Large intestine (tissue), 3 donors: Measurements from ENCODE around the gene RAD51D. TPM values are rescaled to one million over a fixed set of nuclear protein-coding genes. Genes with fewer than 3 reads are reported as not detected.

ENCODE experiments used
- DNase-seq, 2 donors: peaks; one replicate each; pipeline versions ENCODE4 v3.0.0 to v3.0.0-alpha.2; 2013
- H3K27ac ChIP-seq: one replicate; pipeline ENCODE4 v1.5.1; 2013; ENCODE audit warnings: low read length
- H3K27me3 ChIP-seq: 2 replicates; pipeline ENCODE4 v1.6.1; 2013; ENCODE audit warnings: low read length; ENCODE audit not compliant: control insufficient read depth, insufficient read depth
- H3K36me3 ChIP-seq: 2 replicates; pipeline ENCODE4 v1.6.1; 2013; ENCODE audit warnings: low read length; ENCODE audit not compliant: control insufficient read depth, insufficient read depth
- H3K4me1 ChIP-seq: one replicate; pipeline ENCODE4 v1.6.1; 2013; ENCODE audit warnings: low read length; ENCODE audit not compliant: control insufficient read depth, insufficient read depth
- H3K4me3 ChIP-seq: one replicate; pipeline ENCODE4 v1.5.1; 2013; ENCODE audit warnings: low read length
- H3K9me3 ChIP-seq: one replicate; pipeline ENCODE4 v1.6.1; 2013; ENCODE audit warnings: mild to moderate bottlenecking, low read depth, low read length, moderate library complexity; ENCODE audit not compliant: control insufficient read depth
- WGBS: methylation state at CpG from one replicate; pipeline ENCODE4 v1.1.5; 2013; ENCODE audit warnings: low lambda C conversion rate; ENCODE audit not compliant: insufficient coverage; 5-methylcytosine and 5-hydroxymethylcytosine counted together
- polyA plus RNA-seq: library from polyadenylated mRNA; unstranded; fragments of 120-200 nt; gene quantifications from one replicate; pipeline ENCODE4 v1.2.1, GENCODE V29; 2013

The RAD51D gene
- polyA plus RNA-seq, 1 donor: 14.4 TPM

- Histone ChIP-seq H3K4me1 (peaks cover 2% of the 10 kb centered on the region), H3K4me3 (no peak overlapping the region), H3K27ac (no peak overlapping the region), H3K27me3 (peaks cover 2% of the 10 kb centered on the region), H3K9me3 (no peaks in the 10 kb centered on the region), H3K36me3 (peaks cover 22% of the 10 kb centered on the region)
- WGBS: no CpG with 5 or more reads among the region's 8 CpGs
- no peak for DNase-seq
Measured at GRCh38 chr17:35142467-35142796, 22.8 kb upstream of the RAD51D start.

GRCh38 chr17:35141681-35142466 lies 22.2 kb upstream of the RAD51D start, which contains the start of gene NLE1:
NLE1 (minus strand) TSS chr17:35142303; CDS start chr17:35142275, 28 bp downstream.
- H3K27ac ChIP-seq: no peak within 1 kb of the TSS
- no CpG with 5 or more reads among the region's 65 CpGs for WGBS
- H3K27me3 ChIP-seq: no peaks in the 10 kb centered on the region
- peaks cover 27% of the 10 kb centered on the region for H3K36me3 ChIP-seq
- no peaks in the 10 kb centered on the region for H3K9me3 ChIP-seq
- peak; percentile 67 to 81 for DNase-seq
- peaks cover 2% of the 10 kb centered on the region for H3K4me1 ChIP-seq
- peak within 1 kb of the TSS; percentile 88 for H3K4me3 ChIP-seq

GRCh38 chr17:35138218-35138617 lies 18.6 kb upstream of the RAD51D start:
- Histone ChIP-seq H3K9me3 (no peaks in the 10 kb centered on the region), H3K36me3 (peaks cover 61% of the 10 kb centered on the region), H3K4me1 (peaks cover 2% of the 10 kb centered on the region), H3K4me3 (no peak overlapping the region), H3K27ac (no peak overlapping the region), H3K27me3 (no peaks in the 10 kb centered on the region)
- no peak for DNase-seq
- WGBS: no CpG with 5 or more reads among the region's 6 CpGs

- DNase-seq: no peak
- 100% methylated on average over 1 of the region's 6 CpGs for WGBS
- peaks cover 87% of the 10 kb centered on the region for H3K36me3 ChIP-seq
- no peaks in the 10 kb centered on the region for H3K9me3 ChIP-seq
- no peak overlapping the region for H3K27ac ChIP-seq
- no peaks in the 10 kb centered on the region for H3K4me1 ChIP-seq
- no peak overlapping the region for H3K4me3 ChIP-seq
- no peaks in the 10 kb centered on the region for H3K27me3 ChIP-seq
Measured at GRCh38 chr17:35135322-35135721, 15.7 kb upstream of the RAD51D start.

- Histone ChIP-seq H3K4me1 (no peaks in the 10 kb centered on the region), H3K27ac (no peak overlapping the region), H3K9me3 (no peaks in the 10 kb centered on the region), H3K4me3 (no peak overlapping the region), H3K36me3 (peaks cover 70% of the 10 kb centered on the region), H3K27me3 (no peaks in the 10 kb centered on the region)
- WGBS: no CpG with 5 or more reads among the region's 22 CpGs
- no peak for DNase-seq
Measured at GRCh38 chr17:35132816-35133550, 13.3 kb upstream of the RAD51D start.

GRCh38 chr17:35132099-35132498 lies 12.4 kb upstream of the RAD51D start:
- DNase-seq: peak in 1 of 2 donors; percentile 59
- no peaks in the 10 kb centered on the region for H3K27me3 ChIP-seq
- WGBS: no CpG with 5 or more reads among the region's 10 CpGs
- no peak overlapping the region for H3K27ac ChIP-seq
- H3K9me3 ChIP-seq: no peaks in the 10 kb centered on the region
- H3K36me3 ChIP-seq: peaks cover 62% of the 10 kb centered on the region
- H3K4me3 ChIP-seq: no peak overlapping the region
- H3K4me1 ChIP-seq: no peaks in the 10 kb centered on the region

GRCh38 chr17:35130392-35130791 lies 10.7 kb upstream of the RAD51D start:
- Histone ChIP-seq H3K27ac (no peak overlapping the region), H3K4me1 (no peaks in the 10 kb centered on the region), H3K27me3 (no peaks in the 10 kb centered on the region), H3K9me3 (no peaks in the 10 kb centered on the region), H3K4me3 (no peak overlapping the region), H3K36me3 (peaks cover 47% of the 10 kb centered on the region)
- WGBS: no CpG with 5 or more reads among the region's 3 CpGs
- no peak for DNase-seq

GRCh38 chr17:35129973-35130351 lies 10.3 kb upstream of the RAD51D start:
- Histone ChIP-seq H3K27ac (no peak overlapping the region), H3K9me3 (no peaks in the 10 kb centered on the region), H3K4me1 (no peaks in the 10 kb centered on the region), H3K27me3 (no peaks in the 10 kb centered on the region), H3K36me3 (peaks cover 43% of the 10 kb centered on the region), H3K4me3 (no peak overlapping the region)
- WGBS: no CpG with 5 or more reads among the region's 5 CpGs
- DNase-seq: no peak

- no peak overlapping the region for H3K27ac ChIP-seq
- no CpG with 5 or more reads among the region's 11 CpGs for WGBS
Measured at GRCh38 chr17:35129154-35129972, 9.7 kb upstream of the RAD51D start.

GRCh38 chr17:35127751-35128514 lies 8.3 kb upstream of the RAD51D start:
- Histone ChIP-seq H3K36me3 (peaks cover 23% of the 10 kb centered on the region), H3K4me3 (no peak overlapping the region), H3K9me3 (no peaks in the 10 kb centered on the region), H3K27me3 (no peaks in the 10 kb centered on the region), H3K27ac (no peak overlapping the region), H3K4me1 (no peaks in the 10 kb centered on the region)
- DNase-seq: no peak
- WGBS: no CpG with 5 or more reads among the region's 11 CpGs

More at GRCh38 chr17:35129154-35129972, 9.7 kb upstream of the RAD51D start:
- H3K27me3 ChIP-seq: no peaks in the 10 kb centered on the region
- H3K4me3 ChIP-seq: no peak overlapping the region
- H3K9me3 ChIP-seq: no peaks in the 10 kb centered on the region
- peaks cover 37% of the 10 kb centered on the region for H3K36me3 ChIP-seq
- no peak for DNase-seq
- no peaks in the 10 kb centered on the region for H3K4me1 ChIP-seq
